ENCODE results near the gene WFDC11.

Gene WFDC11

DNA sequence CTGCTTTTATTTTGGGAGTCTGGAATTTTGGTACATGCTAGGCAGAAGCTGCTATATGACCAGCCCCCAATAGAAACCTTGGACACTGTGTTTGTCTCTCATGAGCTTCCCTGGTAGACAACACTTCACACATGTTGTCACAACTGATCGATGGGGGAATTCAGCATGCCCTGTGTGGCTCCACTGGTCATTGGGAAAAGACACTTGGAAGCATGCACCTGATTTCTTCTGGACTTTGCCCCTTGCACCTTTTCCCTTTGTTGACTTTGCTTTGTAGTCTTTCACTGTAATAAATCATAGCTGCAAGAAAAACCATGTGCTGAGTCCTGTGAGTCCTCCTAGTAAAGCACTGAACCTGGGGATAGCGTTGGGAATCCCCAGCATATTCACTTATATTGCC, 48.4 kb downstream of the WFDC11 start:
- DNase-seq, result no peak

DNA sequence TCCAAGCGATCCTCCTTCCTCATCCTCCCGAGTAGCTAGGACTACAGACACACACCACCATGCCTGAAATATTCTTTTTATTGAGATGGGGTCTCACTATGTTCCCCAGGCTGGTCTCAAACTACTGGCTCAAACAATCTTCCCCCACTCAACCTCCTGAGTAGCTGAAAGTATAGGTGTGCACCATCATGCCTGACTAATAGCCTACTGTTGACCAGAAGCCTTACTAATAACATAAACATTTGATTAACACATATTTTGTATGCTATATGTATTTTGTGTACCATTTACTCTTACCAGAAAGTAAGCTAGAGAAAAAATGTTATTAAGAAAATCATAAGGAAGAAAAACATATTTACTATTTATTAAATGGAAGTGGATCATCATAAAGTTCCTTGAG, 52.4 kb downstream of the WFDC11 start:
- DNase-seq, result no peak

- no peak for DNase-seq
Observed at GRCh38 chr20:45612314-45612713, 57.7 kb downstream of the WFDC11 start.

- no peak for DNase-seq
Observed at GRCh38 chr20:45611054-45611453, 59.0 kb downstream of the WFDC11 start.

DNA sequence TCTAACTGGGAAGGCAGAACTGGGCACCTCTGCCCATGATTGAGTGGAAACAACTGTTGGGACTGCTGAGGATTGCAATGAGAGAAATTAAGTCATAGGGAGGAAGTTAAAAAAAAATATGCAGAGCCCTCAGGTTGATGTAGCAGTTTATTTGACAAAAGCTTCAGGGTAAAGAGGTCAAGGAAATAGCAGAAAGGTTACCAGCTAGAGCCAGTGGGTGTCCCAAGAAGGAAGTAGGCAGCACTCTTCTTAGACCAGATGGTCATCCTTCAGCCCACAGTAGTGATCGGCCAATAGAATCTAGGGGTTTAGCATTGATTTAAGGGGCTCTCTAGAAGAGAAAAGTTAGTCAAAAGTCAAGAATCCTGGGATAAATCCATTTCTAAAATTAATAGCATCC, 62.2 kb downstream of the WFDC11 start:
- no peak for DNase-seq

Measured in activated T-cell treated with anti-CD3 and anti-CD28 coated beads, Interleukin-2, amount 50 U/mL, for 1 hour (primary cell).